PFSK-1 (cell line): ENCODE data around the gene POLR3E.

ENCODE experiments used
- FOXP2 ChIP-seq: optimal IDR thresholded peaks from 2 replicates; pipeline ENCODE3; 2011; ENCODE audit warnings: borderline replicate concordance, control low read depth, inconsistent platforms; ENCODE audit not compliant: insufficient read depth; ENCODE audit errors: extremely low read length, extremely low read depth
- POLR2AphosphoS5 ChIP-seq: IDR thresholded peaks from 2 replicates; pipeline ENCODE4 v1.6.1; 2012; ENCODE audit warnings: low read depth, mild to moderate bottlenecking, control low read depth, low read length, moderate library complexity
- SIN3A ChIP-seq: IDR thresholded peaks from 2 replicates; pipeline ENCODE4 v1.6.1; 2012; ENCODE audit warnings: mild to moderate bottlenecking, low read length, moderate library complexity, borderline replicate concordance; ENCODE audit not compliant: insufficient read depth
- TAF1 ChIP-seq: IDR thresholded peaks from 2 replicates; pipeline ENCODE4 v1.6.1; 2012; ENCODE audit warnings: low read length, control low read depth, borderline replicate concordance; ENCODE audit not compliant: insufficient read depth
- TF ChIP-seq, protein P1 (sequence below), 2 experiments: IDR thresholded peaks; 2 replicates each; pipeline versions ENCODE4 v1.6.1 to v1.8.0; 2011 to 2012; ENCODE audit warnings: low read depth in 2 of 2, low read length in 2 of 2, control low read depth in 1 of 2, inconsistent platforms in 1 of 2, mild to moderate bottlenecking in 1 of 2, moderate library complexity in 1 of 2; ENCODE audit not compliant: insufficient read depth in 1 of 2

- TF ChIP-seq, protein P1, sequence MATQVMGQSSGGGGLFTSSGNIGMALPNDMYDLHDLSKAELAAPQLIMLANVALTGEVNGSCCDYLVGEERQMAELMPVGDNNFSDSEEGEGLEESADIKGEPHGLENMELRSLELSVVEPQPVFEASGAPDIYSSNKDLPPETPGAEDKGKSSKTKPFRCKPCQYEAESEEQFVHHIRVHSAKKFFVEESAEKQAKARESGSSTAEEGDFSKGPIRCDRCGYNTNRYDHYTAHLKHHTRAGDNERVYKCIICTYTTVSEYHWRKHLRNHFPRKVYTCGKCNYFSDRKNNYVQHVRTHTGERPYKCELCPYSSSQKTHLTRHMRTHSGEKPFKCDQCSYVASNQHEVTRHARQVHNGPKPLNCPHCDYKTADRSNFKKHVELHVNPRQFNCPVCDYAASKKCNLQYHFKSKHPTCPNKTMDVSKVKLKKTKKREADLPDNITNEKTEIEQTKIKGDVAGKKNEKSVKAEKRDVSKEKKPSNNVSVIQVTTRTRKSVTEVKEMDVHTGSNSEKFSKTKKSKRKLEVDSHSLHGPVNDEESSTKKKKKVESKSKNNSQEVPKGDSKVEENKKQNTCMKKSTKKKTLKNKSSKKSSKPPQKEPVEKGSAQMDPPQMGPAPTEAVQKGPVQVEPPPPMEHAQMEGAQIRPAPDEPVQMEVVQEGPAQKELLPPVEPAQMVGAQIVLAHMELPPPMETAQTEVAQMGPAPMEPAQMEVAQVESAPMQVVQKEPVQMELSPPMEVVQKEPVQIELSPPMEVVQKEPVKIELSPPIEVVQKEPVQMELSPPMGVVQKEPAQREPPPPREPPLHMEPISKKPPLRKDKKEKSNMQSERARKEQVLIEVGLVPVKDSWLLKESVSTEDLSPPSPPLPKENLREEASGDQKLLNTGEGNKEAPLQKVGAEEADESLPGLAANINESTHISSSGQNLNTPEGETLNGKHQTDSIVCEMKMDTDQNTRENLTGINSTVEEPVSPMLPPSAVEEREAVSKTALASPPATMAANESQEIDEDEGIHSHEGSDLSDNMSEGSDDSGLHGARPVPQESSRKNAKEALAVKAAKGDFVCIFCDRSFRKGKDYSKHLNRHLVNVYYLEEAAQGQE (IDR thresholded peaks at IDR 0.05; ENCODE audit: insufficient read depth in 1 of 2, low read depth in 2 of 2, low read length in 2 of 2): no peak
- TF ChIP-seq POLR2AphosphoS5 (no peak), SIN3A (no peak), TAF1 (no peak), FOXP2 (no peak)
These were observed 32.4 kb upstream of the POLR3E start for GRCh38 chr16:22264786-22265185.
